Epidermal melanocyte (primary cell): ENCODE results near the gene ZBED1.
"Not testable (repeated sequence)": the region's sequence is repeated elsewhere in the genome, so short reads cannot be mapped to it uniquely, and the experiment has no call there.

ENCODE experiments used
- DNase-seq: peaks from one replicate; pipeline ENCODE4 v3.0.0; 2011; ENCODE audit warnings: low spot score; ENCODE audit not compliant: insufficient read length

ZBED1 gene

DNA sequence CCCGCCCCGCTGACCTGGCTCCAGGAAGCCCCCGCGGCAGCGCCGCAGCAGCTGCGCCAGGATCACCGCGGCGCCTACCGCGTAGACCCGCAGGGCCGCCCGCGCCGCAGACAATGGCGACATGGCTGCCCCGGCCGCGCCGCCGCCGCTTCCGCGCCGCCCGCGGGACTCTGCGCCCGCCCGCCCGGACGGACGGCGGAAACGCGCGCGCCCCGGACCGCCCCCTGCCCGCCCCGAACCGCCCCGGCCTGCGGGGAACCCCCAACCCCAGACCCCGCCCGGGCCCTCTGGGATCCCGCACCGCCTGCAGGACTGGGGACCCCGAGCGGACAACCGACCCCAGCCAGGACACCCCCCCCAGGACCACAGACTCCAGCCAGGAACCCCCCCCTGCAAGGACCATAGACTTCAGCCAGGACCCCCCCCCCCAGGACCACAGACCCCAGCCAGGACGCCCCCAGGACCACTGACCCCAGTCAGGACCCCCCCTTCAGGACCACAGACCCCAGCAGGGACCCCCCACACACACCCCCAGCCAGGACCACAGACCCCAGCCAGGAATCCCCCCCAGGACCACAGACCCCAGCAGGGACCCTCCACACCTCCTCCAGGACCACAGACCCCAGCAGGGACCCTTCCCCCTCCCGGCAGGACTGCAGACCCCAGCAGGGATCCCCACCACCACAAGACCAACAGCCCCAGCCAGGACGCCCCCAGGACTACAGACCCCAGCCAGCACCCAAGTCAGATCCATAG lies at the start of gene ZBED1, which contains the start of gene DHRSX:
Gene ZBED1 (minus strand): TSS at position 174 of the 756 bp plus-strand sequence. CDS start 10,257 bp downstream, outside the sequence.
Gene DHRSX (minus strand): TSS at position 174 of the 756 bp plus-strand sequence. CDS start 51 bp downstream, at position 123.
- DNase-seq, result peak; percentile 52

DNA sequence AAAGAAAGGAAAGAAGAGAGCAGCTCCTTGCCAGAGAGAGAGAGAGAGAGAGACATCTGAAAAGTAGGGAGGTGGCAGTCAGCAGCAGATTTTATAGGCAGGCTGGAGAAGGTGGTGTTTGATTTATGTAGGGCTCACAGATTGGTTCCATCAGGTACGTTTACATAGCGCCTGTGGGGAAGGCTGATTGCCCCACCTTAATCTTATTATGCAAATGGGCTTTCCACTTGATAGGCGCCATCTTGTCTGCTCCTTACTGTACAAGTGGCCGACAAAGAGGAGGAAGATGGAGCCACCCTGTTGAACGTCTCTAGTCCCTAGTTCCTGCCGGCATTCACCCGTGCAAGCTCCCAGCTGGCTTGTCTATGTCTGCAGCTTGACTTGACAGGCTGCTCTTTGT lies 49.1 kb upstream of the ZBED1 start:
- peak; percentile 20 for DNase-seq

- DNase-seq, result peak; percentile 22
Measured at GRCh38 chrX:2548711-2549423, 48.1 kb upstream of the ZBED1 start.

DNA sequence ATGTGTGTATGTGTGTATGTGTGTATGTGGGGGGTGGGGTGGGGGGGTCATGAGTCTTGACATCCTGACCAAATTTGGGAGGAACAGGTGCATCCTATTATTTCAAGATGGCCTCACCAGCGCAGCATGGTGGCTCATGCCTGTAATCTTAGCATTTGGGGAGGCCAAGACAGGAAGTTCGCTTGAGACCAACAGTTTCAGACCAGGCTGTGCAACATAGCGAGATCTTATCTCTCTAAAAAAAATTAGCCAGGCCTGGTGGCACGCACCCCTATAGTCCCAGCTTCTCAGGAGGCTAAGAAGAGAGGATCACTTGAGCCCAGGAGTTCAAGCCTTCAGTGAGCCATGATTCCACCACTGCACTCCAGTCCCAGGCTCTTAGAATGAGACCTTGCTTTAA lies 47.0 kb upstream of the ZBED1 start:
- DNase-seq, result no peak

DNA sequence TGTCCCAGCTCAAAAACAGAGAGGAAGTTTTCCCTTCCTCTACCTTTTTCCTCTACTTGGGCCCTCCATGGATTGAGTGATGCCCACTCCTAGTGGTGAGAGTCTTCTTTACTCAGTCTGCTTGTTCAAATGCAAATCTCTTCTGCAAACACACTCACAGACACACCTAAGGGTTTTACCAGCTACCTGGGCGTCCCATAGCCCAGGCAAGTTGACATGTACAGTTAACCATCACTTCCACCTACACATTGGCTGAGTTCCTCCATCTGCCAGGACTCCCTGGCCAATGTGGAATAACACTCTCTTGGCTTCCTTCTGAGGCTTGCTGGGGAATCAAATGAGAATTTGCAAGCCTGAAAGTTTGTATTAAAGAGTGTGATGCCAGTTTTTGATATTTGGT lies 45.7 kb upstream of the ZBED1 start:
- no peak for DNase-seq

DNA sequence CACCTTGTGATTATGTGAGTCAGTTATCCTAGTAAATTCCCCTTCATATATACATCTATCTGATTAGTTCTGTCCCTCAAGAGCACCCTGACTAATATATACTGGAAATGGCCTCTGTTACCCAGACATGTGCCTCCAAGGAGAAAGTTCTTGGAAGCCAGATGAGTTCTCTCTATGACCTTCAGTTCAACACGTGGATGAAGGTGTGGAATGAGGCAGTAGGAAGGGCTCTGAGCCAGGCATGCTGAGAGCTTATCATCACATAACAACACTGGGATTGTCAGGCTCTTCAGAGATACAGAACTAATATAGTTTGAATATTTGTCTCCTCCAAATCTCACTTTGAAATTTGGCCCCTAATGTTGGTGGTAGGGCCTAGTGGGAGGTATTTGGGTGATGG lies 44.4 kb upstream of the ZBED1 start:
- peak; percentile 8 for DNase-seq

DNA sequence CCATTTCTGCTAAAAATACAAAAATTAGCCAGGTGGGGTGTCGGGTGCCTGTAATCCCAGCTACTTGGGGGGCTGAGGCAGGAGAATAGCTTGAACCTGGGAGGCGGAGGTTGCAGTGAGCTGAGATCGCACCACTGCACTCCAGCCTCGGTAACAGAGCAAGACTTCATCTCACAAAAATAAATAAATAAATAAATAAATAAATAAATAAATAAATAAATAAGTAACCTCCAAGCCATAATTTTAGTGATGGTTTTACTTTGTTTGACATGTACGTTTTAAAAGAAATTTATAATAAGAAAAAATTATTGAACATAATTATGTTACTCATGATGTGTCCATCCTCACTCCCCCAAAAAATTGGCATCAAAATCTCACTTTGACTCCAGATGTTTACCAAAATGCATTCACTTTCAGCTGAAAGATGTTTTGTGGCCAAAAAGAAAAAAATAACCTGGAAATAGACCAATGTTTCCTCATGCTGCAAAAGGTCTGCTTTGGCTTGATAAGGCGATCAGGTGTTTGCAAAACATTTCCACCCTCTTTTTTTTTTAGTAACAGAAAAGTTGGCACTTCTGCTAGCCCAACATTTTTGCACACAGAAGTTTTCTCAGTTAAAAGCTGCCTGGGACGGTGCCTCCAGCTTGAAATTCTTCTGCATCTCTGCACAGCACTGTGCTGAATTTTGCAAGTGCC lies 42.2 kb upstream of the ZBED1 start:
- DNase-seq, result peak; percentile 3

- DNase-seq, result no peak
Measured at GRCh38 chrX:2541603-2542002, 40.8 kb upstream of the ZBED1 start.

GRCh38 chrX:2540426-2540947 lies 39.7 kb upstream of the ZBED1 start:
- no peak for DNase-seq

GRCh38 chrX:2539586-2539985 lies 38.8 kb upstream of the ZBED1 start:
- no peak for DNase-seq

GRCh38 chrX:2538031-2538757 lies 37.4 kb upstream of the ZBED1 start:
- DNase-seq, result no peak

DNA sequence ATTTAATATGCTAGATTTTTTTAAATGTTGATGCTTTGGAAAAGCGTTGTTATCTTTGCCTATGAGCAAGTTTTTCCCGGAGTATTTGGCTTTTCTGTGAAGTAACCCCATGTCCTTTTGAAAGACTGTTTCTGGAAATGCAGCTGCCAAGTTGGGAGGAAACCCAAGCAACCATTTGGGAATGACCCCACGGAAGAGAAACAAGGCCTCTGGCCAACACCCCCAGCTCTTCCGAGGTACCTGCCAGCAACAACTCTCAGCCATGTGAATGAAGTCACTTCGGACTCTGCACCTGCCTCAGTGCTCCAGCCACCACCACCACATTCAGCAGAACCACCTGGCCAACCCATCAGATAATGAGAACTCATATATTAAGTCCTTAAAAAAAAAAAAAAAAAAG lies 36.2 kb upstream of the ZBED1 start:
- DNase-seq, result no peak

DNA sequence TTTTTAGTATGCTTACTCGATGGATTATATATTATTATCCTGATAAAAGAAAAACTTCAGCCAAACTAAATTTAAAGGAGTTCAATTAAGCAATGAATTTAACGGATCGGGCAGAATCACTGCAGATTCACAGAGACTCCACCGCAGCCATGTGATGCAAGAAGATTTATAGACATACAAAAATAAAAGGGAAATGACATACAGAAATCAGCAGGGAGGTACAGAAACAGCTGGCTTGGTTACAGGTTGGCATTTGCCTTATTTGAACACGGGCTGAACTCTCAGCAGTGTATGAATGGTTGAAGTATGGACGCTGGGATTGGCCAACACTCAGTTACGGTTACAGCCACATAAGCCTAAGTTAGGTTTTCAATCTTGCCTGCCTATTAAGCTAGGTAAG lies 35.4 kb upstream of the ZBED1 start:
- DNase-seq, result no peak

DNA sequence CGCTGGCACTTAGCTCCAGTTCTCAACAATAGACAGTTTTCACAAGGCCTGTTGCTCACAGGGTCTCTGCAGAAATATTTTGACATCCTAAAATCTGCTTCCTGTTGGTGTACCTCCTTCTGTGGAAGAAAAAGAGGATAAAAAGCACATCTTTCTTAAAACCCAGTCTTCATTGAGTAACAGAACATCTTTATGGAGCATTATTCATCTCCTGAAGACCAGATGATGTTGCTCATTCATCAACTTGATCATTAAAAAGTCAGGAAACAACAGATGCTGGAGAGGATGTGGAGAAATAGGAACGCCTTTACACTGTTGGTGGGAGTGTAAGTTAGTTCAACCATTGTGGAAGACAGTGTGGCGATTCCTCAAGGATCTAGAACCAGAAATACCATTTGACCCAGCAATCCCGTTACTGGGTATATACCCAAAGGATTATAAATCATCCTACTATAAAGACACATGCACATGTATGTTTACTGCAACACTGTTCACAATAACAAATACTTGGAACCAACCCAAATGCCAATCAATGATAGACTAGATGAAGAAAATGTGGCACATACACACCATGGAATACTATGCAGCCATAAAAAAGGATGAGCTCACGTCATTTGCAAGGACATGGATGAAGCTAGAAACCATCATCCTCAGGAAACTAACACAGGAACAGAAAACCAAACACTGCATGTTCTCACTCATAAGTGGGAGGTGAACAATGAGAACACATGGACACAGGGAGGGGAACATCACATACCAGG lies 33.7 kb upstream of the ZBED1 start:
- not testable (repeated sequence) for DNase-seq

DNA sequence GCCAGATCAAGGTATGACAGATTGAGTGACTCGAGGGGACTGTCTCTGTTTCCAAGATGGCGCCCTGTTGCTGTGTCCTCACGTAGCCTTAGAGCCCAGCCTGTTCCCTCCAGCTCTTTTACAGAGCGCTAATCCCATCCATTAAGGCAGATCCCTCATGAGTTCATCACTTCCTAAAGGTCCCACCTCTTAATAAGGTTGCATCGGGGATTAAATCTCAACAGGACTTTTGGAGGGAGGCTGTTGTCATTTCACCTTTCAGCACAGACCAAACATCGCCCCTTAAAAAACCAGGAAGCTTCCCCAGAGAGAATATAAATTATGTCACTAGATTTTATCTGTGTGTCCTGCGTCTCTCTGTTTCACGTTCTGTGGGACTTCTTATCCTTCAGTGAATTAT lies 32.6 kb upstream of the ZBED1 start:
- no peak for DNase-seq

- DNase-seq, result no peak
Measured at GRCh38 chrX:2526390-2526789, 25.6 kb upstream of the ZBED1 start.

DNA sequence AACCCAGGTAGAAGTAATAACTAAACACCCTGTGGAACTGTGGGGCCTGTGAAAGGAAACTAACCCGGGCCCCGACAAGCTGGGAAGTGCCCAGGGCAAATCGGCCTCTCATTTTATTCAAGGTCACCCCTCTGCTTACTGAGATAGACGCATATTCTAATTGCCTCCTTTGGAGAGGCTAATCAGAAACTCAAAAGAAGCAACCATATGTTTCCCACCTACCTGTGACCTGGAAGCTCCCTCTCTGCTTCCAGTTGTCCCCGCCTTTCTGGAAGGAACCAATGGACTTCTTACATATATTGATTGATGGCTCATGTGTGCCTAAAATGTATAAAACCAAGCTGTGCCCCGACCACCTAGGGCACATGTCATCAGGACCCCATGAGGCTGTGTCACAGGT lies 23.1 kb upstream of the ZBED1 start:
- DNase-seq, result no peak

- no peak for DNase-seq
Measured at GRCh38 chrX:2521927-2522386, 21.2 kb upstream of the ZBED1 start.

GRCh38 chrX:2521092-2521926 lies 20.5 kb upstream of the ZBED1 start:
- DNase-seq, result peak; percentile 38
